Activated CD4-positive, alpha-beta memory T cell treated with anti-CD3 and anti-CD28 coated beads, Interleukin-2, amount 10 ng/mL, durations not matched to agents 7 days and 5 days (primary cell): ENCODE results near the gene MIPOL1. TPM values are rescaled to one million over a fixed set of nuclear protein-coding genes. Genes with fewer than 3 reads are reported as not detected.
"Not testable (repeated sequence)": the region's sequence is repeated elsewhere in the genome, so short reads cannot be mapped to it uniquely, and the experiment has no call there.

Experiments used
- CTCF ChIA-PET: fragments of 350-600 bp; sonication (Branson Sonifier 250); formaldehyde crosslinking; loops from one replicate; lab custom pipeline; 2021; ENCODE audit warnings: antibody characterized with exemption, inconsistent platforms; lab: Charles Lee
- POLR2A ChIA-PET: fragments of 350-600 bp; sonication (Branson Sonifier 250); formaldehyde crosslinking; loops from one replicate; lab custom pipeline; 2021; ENCODE audit warnings: antibody characterized with exemption; lab: Charles Lee
- DNase-seq: peaks from one replicate; pipeline ENCODE4 v3.0.0-alpha.2; 2020
- H3K27ac Mint-ChIP-seq: one replicate; pipeline ENCODE4 v1.8.0; 2021; ENCODE audit warnings: mild to moderate bottlenecking, mixed read lengths
- H3K27me3 Mint-ChIP-seq: one replicate; pipeline ENCODE4 v1.8.0; 2021; ENCODE audit warnings: mixed read lengths
- H3K36me3 Mint-ChIP-seq: one replicate; pipeline ENCODE4 v1.8.0; 2021; ENCODE audit warnings: low read depth, mixed read lengths
- H3K4me1 Mint-ChIP-seq: one replicate; pipeline ENCODE4 v1.8.0; 2021; ENCODE audit warnings: mixed read lengths
- H3K4me3 Mint-ChIP-seq: one replicate; pipeline ENCODE4 v1.8.0; 2021; ENCODE audit warnings: mild to moderate bottlenecking, mixed read lengths
- H3K9me3 Mint-ChIP-seq: one replicate; pipeline ENCODE4 v1.8.0; 2021; ENCODE audit warnings: mixed read lengths
- total RNA-seq, 2 experiments: library from RNA; stranded (reverse); gene quantifications; one replicate each; pipeline ENCODE4 v1.2.3, GENCODE V29; 2021

MIPOL1 gene
- total RNA-seq, 2 experiments from 2014 or later: 0.18 TPM; not detected in 1

DNA sequence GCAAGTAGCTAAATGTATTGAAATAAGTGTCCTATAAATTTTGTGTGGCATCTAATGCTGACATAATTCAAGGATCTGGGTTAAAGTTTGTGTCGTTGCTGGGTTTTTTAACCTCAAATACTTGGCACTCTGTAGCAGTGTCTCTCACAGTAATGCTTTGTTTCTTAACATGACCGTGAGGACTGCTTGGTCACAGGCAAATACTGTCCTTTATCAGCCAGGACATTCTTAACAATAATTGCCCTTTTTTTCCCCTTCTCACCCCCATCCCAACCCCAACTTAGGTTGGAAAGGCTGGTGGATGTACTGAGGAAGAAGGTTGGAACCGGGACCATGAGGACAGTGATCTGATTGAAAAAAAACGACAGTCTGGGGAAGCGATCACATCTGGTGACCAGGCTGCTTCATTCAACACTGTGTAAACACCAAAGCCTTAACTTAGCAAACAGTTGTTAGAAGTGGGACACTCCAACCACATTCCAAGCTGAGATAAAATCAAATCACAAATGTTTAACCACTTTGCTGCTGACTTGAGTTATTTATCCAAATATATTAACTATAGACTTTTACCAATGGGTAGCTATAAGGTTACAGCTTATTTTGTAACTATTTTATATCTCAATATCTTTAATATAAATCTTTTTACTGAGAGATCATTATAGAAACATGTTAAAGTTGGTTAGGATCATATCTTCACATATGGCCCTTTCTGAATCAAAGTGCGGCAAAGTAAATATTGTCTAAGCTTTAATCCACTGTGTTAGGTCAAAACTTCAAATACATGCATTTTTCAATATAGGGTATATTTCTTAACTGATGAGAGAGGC is 349.1 kb downstream of the MIPOL1 start:
- ChIA-PET POLR2A (no interaction called here), CTCF (no interaction called here)
- H3K27me3 Mint-ChIP-seq: no peaks in the 10 kb centered on the region
- H3K27ac Mint-ChIP-seq: no peak overlapping the region
- no peaks in the 10 kb centered on the region for H3K4me1 Mint-ChIP-seq
- no peaks in the 10 kb centered on the region for H3K9me3 Mint-ChIP-seq
- H3K4me3 Mint-ChIP-seq: no peak overlapping the region
- no peaks in the 10 kb centered on the region for H3K36me3 Mint-ChIP-seq
- no peak for DNase-seq

DNA sequence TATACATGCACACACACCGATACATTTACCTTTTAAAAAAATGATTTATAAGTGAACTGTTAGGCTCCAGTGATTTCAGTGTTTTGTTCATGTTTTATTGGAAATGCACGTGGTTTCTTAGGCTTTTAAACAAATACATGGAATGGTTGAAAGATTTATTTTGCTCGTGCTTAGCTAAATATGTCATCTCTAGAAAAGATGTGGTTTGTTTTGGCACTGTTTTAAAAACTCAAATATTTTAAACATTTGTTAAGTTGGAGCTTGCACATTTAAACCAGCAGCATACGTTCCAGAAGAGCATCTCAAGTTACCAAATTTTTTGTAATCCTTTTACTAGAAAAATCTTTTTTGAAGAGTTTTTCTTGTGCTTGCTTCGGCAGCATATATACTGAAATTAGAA is 352.8 kb downstream of the MIPOL1 start:
- DNase-seq: no peak
- no peaks in the 10 kb centered on the region for H3K9me3 Mint-ChIP-seq
- H3K4me3 Mint-ChIP-seq: no peak overlapping the region
- H3K4me1 Mint-ChIP-seq: no peaks in the 10 kb centered on the region
- ChIA-PET CTCF (no interaction called here), POLR2A (no interaction called here)
- no peaks in the 10 kb centered on the region for H3K27me3 Mint-ChIP-seq
- H3K36me3 Mint-ChIP-seq: no peaks in the 10 kb centered on the region
- no peak overlapping the region for H3K27ac Mint-ChIP-seq

DNA sequence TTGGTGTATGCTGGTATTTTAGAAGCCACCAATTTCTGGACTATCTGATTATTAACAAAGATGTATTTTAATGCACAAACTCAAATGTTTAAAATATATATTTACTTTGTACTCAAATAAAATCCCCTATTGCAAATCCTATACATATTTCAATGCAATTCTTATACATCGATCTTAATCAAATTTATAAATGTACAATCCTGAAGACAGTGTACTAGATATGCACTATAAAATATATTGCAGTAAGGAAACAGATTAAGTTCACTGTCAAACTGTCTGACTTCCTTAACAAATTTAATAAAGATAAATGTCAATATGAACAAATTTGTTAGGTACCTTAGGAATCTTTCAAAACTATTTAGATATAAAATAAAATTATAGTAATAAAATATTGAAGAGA is 353.4 kb downstream of the MIPOL1 start:
- Mint-ChIP-seq H3K4me1 (no peaks in the 10 kb centered on the region), H3K4me3 (no peak overlapping the region), H3K27ac (no peak overlapping the region), H3K36me3 (no peaks in the 10 kb centered on the region), H3K27me3 (no peaks in the 10 kb centered on the region), H3K9me3 (no peaks in the 10 kb centered on the region)
- DNase-seq: no peak
- ChIA-PET POLR2A (no interaction called here), CTCF (no interaction called here)

DNA sequence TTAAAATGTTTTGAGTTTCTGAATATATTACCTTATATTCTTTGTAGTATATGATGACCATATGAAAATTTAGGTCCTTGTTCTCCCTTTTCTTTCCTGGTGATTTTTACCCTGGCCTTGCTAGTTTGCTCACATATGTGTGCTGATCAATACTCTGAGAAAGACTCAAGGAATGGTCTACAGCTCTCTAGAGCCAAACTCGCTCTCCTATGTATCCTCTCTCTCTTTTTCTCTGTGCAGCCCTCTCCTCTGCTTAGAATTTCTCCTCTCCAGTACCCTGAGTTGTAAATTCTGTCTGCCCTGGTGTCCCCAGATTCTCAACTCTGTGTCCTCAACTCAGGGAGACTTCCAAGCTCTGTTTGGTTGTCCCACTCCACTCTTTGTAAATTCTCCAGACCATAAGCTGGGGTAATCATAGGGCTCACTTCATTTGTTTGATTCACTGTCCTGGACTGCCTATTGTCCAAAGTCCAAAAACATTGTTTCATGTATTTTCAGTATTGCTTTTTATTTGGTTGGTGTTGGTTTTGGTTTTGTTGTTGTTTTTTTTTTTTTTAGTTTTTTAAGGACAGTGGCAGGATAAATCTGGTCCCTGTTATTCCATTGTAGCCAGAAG is 356.3 kb downstream of the MIPOL1 start:
- ChIA-PET POLR2A (no interaction called here), CTCF (no interaction called here)
- Mint-ChIP-seq H3K4me1 (no peaks in the 10 kb centered on the region), H3K27me3 (no peaks in the 10 kb centered on the region), H3K27ac (no peak overlapping the region), H3K4me3 (no peak overlapping the region), H3K36me3 (no peaks in the 10 kb centered on the region), H3K9me3 (peaks cover 6% of the 10 kb centered on the region)
- no peak for DNase-seq

DNA sequence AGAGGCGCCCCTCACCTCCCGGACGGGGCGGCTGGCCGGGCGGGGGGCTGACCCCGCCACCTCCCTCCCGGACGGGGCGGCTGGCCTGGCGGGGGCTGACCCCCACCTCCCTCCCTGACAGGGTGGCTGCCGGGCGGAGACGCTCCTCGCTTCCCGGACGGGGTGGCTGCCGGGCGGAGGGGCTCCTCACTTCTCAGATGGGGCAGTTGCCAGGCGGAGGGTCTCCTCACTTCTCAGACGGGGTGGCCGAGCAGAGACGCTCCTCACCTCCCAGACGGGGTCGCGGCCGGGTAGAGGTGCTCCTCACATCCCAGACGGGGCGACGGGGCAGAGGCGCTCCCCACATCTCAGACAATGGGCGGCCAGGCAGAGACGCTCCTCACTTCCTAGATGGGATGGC is 357.9 kb downstream of the MIPOL1 start:
- H3K27ac Mint-ChIP-seq, DNase-seq, H3K36me3 Mint-ChIP-seq, H3K4me3 Mint-ChIP-seq, H3K9me3 Mint-ChIP-seq, POLR2A ChIA-PET, CTCF ChIA-PET, H3K27me3 Mint-ChIP-seq, H3K4me1 Mint-ChIP-seq: not testable (repeated sequence)

DNA sequence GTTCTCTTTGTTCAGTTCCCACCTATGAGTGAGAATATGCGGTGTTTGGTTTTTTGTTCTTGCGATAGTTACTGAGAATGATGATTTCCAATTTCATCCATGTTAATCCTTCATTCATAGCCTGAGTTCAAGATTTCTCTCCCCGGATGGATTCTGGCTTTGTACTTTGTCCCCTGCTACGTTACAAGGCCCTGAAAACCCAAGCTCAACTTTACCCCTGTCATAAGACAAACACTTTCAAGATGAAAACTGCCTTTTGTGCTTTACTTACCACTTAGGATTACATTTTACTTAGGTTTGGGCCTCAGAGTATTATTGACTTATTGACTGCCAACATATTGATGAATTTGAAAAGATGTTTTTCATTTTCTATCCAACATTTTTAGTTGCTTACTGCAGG is 361.0 kb downstream of the MIPOL1 start:
- Mint-ChIP-seq H3K4me3 (no peak overlapping the region), H3K36me3 (no peaks in the 10 kb centered on the region), H3K27ac (no peak overlapping the region), H3K9me3 (peaks cover 6% of the 10 kb centered on the region), H3K4me1 (no peaks in the 10 kb centered on the region), H3K27me3 (no peaks in the 10 kb centered on the region)
- no peak for DNase-seq
- POLR2A ChIA-PET: no interaction called here
- CTCF ChIA-PET: no interaction called here

DNA sequence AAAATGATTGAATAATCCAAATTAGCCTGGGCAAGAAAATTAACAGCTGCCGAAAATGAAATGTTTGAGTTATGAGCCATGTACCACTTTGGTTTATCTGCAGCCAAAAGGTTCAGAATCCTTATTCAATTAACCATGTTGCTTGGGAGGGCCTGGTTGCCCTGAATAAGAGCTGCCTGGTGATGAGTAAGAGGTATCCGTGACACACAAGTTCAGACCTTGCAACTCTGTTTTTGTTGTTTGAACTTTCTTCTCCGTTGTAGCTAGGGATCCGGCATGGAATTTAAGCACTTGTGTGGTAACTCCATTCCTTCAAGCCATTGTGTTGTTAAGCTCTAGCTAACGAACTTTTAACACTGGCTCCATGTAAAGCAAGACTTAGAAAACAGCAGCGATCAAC is 361.6 kb downstream of the MIPOL1 start:
- Mint-ChIP-seq H3K36me3 (no peaks in the 10 kb centered on the region), H3K4me3 (no peak overlapping the region), H3K27me3 (no peaks in the 10 kb centered on the region), H3K4me1 (no peaks in the 10 kb centered on the region), H3K9me3 (peaks cover 6% of the 10 kb centered on the region), H3K27ac (no peak overlapping the region)
- ChIA-PET POLR2A (no interaction called here), CTCF (no interaction called here)
- no peak for DNase-seq

DNA sequence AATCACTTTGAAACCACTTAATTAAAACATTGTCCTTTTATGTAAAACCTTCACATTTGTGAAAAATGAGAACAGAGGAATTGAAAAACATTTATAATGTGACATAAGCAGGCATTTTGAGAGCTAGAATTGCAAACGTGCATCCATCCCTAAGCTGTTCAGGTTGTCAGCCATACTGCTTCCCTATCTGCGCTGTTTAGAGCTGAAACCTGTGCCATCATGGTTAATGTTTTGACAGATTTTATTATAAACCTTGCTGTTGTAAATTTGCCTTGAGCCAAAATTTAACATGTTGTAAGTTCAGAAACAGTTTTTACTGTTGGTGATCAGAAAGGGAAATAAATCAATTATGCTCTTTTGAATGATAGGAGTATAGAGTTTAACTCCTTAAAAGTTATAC is 365.5 kb downstream of the MIPOL1 start:
- Mint-ChIP-seq H3K36me3 (no peaks in the 10 kb centered on the region), H3K4me1 (no peaks in the 10 kb centered on the region), H3K27me3 (no peaks in the 10 kb centered on the region), H3K4me3 (no peak overlapping the region), H3K9me3 (no peaks in the 10 kb centered on the region), H3K27ac (no peak overlapping the region)
- POLR2A ChIA-PET: no interaction called here
- CTCF ChIA-PET: no interaction called here
- no peak for DNase-seq

DNA sequence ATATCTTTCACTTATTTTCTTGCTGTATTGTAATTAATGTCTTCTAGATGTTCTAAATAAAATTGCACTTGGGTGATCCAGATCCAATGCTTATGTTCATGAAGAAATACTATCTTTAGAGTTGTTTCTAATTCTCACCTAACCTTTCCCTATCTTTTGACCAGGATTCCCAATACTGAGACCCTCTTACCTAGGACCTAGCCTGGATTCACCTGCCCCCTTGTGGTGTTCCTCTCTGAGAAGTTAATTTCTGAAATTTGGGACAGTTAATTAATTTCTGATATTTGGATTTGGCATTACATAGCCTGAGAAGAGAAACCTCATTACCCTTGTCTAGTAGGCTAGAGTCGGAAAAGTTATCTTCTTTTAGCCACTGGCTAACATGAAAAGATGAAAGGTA is 367.8 kb downstream of the MIPOL1 start:
- no peak overlapping the region for H3K27ac Mint-ChIP-seq
- H3K27me3 Mint-ChIP-seq: no peaks in the 10 kb centered on the region
- no peaks in the 10 kb centered on the region for H3K9me3 Mint-ChIP-seq
- H3K4me1 Mint-ChIP-seq: no peaks in the 10 kb centered on the region
- POLR2A ChIA-PET: no interaction called here
- no peaks in the 10 kb centered on the region for H3K36me3 Mint-ChIP-seq
- CTCF ChIA-PET: no interaction called here
- no peak overlapping the region for H3K4me3 Mint-ChIP-seq
- DNase-seq: no peak

DNA sequence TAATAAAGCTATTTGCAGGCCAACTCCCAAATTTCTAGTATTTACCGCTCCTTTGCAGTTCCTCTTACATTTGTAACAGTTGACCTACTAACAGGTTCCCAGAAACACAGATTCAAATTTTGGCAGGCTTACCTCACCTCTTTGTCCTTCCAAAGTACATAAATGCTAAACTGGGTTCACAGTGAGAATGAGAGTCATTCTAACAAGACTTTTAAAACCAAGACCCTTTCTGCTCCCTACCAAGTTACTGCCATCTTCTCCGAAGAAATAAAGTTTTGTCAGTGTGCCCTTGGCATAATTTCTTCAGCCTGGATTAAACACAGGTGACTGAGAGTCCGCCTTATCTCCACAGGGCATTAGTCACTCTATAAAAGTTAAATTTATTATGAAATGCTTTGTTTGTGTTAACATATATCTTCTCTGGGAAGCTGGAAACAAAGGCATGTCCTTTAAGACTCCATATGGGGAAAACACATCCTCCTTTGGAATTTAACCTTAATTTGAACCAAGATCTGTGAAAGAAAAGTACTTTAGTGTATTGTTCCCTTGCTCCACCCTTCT is 369.2 kb downstream of the MIPOL1 start:
- Mint-ChIP-seq H3K36me3 (no peaks in the 10 kb centered on the region), H3K9me3 (no peaks in the 10 kb centered on the region), H3K27me3 (no peaks in the 10 kb centered on the region), H3K4me3 (no peak overlapping the region), H3K4me1 (no peaks in the 10 kb centered on the region), H3K27ac (no peak overlapping the region)
- CTCF ChIA-PET: no interaction called here
- no peak for DNase-seq
- POLR2A ChIA-PET: no interaction called here

DNA sequence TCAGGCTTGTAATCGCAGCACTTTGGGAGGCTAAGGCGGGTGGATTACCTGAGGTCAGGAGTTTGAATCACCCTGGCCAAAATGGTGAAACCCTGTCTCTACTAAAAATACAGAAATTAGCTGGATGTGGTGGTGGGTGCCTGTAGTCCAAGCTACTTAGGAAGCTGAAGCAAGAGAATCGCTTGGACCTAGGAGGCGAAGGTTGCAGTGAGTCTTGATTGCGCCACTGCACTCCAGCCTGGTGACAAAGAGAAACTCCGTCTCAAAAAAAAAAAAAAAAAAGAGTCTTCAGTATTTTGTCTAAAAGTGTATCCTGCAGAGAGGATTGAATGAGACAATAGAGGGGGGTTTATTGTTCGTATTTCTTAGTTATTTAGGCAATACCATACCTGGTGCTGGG is 372.0 kb downstream of the MIPOL1 start:
- no peak for DNase-seq
- no peaks in the 10 kb centered on the region for H3K27me3 Mint-ChIP-seq
- H3K36me3 Mint-ChIP-seq: no peaks in the 10 kb centered on the region
- H3K9me3 Mint-ChIP-seq: no peaks in the 10 kb centered on the region
- CTCF ChIA-PET: no interaction called here
- H3K27ac Mint-ChIP-seq: no peak overlapping the region
- POLR2A ChIA-PET: no interaction called here
- no peak overlapping the region for H3K4me3 Mint-ChIP-seq
- no peaks in the 10 kb centered on the region for H3K4me1 Mint-ChIP-seq

DNA sequence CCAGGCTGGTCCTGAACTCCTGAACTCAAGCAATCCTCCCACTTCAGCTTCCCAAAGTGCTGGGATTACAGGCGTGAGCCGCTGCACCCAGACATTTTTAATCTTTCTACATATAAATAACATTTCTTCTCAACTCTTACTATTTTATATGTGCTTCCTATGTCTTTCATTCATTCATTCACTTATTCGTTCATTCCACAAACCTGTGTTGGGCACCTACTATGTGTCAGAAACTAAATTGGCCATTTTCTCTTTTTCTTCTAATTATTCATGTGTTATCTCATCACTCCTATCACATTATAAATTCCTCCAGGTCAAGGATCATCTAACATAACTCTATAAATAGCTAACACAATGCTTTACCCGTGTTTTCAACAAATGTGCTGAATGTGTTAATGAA is 373.7 kb downstream of the MIPOL1 start:
- Mint-ChIP-seq H3K27me3 (no peaks in the 10 kb centered on the region), H3K36me3 (no peaks in the 10 kb centered on the region), H3K27ac (no peak overlapping the region), H3K9me3 (no peaks in the 10 kb centered on the region), H3K4me3 (no peak overlapping the region), H3K4me1 (no peaks in the 10 kb centered on the region)
- DNase-seq: no peak
- ChIA-PET CTCF (no interaction called here), POLR2A (no interaction called here)

DNA sequence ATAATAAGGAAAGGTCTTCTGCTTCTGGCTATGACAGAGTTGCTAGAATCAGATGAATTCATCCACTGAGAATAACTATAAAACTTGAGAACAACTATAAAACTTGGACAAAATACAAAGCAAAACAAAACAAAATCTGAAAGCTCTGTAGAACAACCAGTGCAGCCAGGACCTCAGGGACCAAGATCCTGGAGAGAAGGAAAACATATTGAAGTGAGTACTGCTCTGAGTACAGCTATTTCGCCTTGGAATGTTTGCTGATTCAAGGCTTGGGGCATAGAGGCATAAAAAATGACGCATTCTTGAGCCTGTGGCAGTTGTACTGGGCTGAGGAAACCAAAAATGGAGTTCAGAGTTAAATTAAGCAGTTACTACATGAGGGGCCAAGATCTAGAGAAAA is 375.6 kb downstream of the MIPOL1 start:
- no peak overlapping the region for H3K4me3 Mint-ChIP-seq
- H3K4me1 Mint-ChIP-seq: no peaks in the 10 kb centered on the region
- DNase-seq: no peak
- no peaks in the 10 kb centered on the region for H3K27me3 Mint-ChIP-seq
- POLR2A ChIA-PET: no interaction called here
- no peaks in the 10 kb centered on the region for H3K36me3 Mint-ChIP-seq
- CTCF ChIA-PET: no interaction called here
- H3K9me3 Mint-ChIP-seq: no peaks in the 10 kb centered on the region
- no peak overlapping the region for H3K27ac Mint-ChIP-seq

DNA sequence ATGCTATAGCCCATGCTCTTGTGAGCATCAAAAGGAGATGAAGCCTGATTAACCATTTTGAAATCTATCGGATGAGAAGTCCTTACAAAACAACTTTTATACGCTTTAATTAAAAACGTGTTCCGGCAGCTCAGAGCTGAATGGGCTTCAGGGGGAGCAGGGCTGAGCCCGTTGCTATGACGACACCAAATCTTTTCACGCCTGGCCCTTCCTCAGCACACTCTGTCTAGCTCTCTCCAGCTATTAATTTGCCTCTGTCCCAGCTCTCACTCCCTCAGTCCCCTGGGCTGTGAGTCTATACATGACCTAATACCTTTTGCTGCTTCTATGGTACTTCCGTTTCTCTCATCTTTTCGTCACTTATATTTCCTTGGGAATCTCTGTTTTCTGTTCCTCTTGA is 381.5 kb downstream of the MIPOL1 start:
- CTCF ChIA-PET: no interaction called here
- POLR2A ChIA-PET: no interaction called here

More for the DNA sequence above, 381.5 kb downstream of the MIPOL1 start:
- Mint-ChIP-seq H3K4me1 (no peaks in the 10 kb centered on the region), H3K27me3 (peaks cover 6% of the 10 kb centered on the region), H3K36me3 (no peaks in the 10 kb centered on the region), H3K9me3 (no peaks in the 10 kb centered on the region), H3K27ac (no peak overlapping the region), H3K4me3 (no peak overlapping the region)
- DNase-seq: no peak
